Measurements from ENCODE around the gene OR51E1. TPM values are rescaled to one million over a fixed set of nuclear protein-coding genes. Genes with fewer than 3 reads are reported as not detected.

The OR51E1 gene
- total RNA-seq, 1 donor from 2014 or later, result not detected

Other genes with a start within 250 kb of the OR51E1 start
- not detected in 2 replicates for gene OR52K2, start 194.7 kb upstream of the OR51E1 start, total RNA-seq
- gene OR52K1, start 161.3 kb upstream of the OR51E1 start, total RNA-seq, result not detected in 2 replicates
- not detected in 2 replicates for gene OR52M1, start 98.8 kb upstream of the OR51E1 start, total RNA-seq
- not detected in 2 replicates for gene OR52I2, start 62.2 kb upstream of the OR51E1 start, total RNA-seq
- gene OR52I1, start 49.9 kb upstream of the OR51E1 start, total RNA-seq, result not detected in 2 replicates
- gene TRIM68, start 35.8 kb upstream of the OR51E1 start, total RNA-seq, result 7.2 and 8.3 TPM in 2 replicates
- gene OR51D1, start 6.5 kb upstream of the OR51E1 start, total RNA-seq, result not detected in 2 replicates
- gene OR51E2, start 53.9 kb downstream of the OR51E1 start, total RNA-seq, result not detected in 2 replicates
- not detected in 2 replicates for gene MMP26, start 60.8 kb downstream of the OR51E1 start, total RNA-seq
- not detected in 2 replicates for gene OR51F1, start 126.0 kb downstream of the OR51E1 start, total RNA-seq
- gene OR52R1, start 160.4 kb downstream of the OR51E1 start, total RNA-seq, result not detected in 2 replicates
- not detected in 2 replicates for gene OR51F2, start 177.3 kb downstream of the OR51E1 start, total RNA-seq
- not detected in 2 replicates for gene OR51S1, start 205.2 kb downstream of the OR51E1 start, total RNA-seq
- gene OR51T1, start 237.9 kb downstream of the OR51E1 start, total RNA-seq, result not detected in 2 replicates